GM03348 (cell line): ENCODE measurements around the gene TUBB2B.
A peak's percentile ranks its signal among the peaks of the same experiment; 100 is the strongest.
"Not testable (repeated sequence)": the region's sequence is repeated elsewhere in the genome, so short reads cannot be mapped to it uniquely, and the experiment has no call there.

Experiments
- DNase-seq: peaks from one replicate; pipeline ENCODE4 v3.0.0; 2012; ENCODE audit warnings: low spot score

The TUBB2B gene

DNA sequence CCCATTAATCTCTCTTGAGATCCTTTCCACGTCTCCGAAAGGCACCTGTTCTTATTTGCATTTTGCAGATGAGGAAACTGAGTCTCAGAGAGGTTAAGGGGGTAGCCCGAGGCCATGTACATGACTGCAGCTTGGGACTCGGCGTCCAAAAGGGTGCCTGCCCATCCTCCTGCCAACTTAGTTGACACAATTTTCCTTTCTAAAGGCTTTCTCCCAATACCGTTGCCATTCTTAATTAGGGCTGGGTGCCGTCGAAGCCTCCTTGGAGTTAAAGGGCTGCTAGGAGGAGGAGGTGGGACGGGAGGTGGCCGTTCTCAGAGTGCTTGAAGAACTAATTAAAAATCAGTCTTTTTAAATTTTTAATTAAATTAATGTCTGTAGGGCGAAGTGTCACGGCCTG, 30.7 kb upstream of the TUBB2B start:
- DNase-seq, result no peak

DNA sequence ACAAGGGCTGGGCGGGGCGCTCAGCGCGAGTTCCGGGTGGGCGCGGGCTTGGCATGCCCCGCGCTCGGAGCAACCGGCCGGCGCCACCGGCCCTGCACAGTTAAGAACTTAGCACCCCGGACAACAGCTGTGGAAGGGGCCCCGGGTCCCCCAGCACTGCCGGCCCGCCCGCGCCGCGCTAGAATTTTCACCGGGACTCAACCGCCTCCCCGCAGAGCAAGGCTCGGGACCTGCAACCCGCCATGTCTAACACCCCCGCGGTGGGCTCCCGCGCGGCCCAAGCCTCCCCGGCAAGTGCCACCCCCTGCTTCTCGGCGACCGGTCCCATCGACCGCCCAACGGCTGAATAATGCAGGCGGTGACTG, 26.1 kb upstream of the TUBB2B start:
- DNase-seq, result no peak

DNA sequence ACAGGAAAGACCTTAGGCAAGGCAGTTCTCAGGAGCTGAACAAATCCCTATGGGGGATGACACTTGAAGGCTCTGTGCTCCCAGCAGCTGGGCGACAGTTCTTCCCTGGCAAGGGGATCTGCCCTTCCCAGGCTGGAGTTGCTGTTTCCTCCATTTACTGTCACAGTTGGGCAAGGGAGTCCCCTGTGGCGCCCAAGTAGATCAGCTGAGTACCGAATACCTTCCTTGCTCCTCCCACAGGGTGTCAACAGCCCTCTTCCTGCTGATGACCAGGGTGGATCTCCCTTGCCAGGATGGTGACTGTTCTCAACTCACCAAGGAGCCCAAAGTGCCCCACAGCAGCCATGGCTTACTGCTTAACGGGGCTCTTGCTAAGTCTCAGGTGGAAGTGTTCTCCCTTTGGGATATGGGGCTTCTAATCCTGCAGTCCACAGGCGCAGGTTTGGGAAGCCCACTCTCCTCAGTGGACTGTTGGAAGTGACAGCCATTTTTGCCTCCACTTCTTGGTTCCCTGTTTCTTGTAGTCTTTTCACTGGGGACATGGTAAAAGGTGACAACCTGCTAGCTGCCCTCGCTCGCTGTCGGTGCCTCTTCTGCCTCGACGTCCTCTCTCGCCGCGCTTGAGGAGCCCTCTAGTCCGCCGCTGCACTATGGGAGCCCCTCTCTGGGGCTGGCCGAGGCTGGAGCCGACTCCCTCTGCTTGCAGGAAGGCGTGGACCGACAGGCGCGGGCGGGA, 25.6 kb upstream of the TUBB2B start:
- DNase-seq, result no peak

DNA sequence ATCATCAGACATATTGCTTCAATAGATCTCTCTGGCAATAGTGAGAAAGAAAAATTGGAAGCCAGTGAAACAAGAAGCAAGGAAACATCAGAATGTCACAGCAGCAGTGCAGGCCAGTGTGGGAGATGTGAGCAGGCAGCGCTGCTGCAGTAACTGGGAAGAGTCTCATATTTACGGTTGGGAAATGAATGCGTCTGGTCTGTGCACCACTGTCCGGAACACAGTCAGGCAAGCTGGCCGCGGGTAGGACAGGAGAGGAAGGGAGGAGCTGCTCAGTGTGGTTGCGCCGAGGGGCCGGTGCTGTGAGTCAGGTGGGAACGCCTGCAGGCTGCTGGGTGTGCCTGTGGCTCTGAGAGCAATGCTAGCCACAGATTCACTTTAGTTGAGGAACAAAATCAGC, 24.9 kb upstream of the TUBB2B start:
- DNase-seq, result no peak

DNA sequence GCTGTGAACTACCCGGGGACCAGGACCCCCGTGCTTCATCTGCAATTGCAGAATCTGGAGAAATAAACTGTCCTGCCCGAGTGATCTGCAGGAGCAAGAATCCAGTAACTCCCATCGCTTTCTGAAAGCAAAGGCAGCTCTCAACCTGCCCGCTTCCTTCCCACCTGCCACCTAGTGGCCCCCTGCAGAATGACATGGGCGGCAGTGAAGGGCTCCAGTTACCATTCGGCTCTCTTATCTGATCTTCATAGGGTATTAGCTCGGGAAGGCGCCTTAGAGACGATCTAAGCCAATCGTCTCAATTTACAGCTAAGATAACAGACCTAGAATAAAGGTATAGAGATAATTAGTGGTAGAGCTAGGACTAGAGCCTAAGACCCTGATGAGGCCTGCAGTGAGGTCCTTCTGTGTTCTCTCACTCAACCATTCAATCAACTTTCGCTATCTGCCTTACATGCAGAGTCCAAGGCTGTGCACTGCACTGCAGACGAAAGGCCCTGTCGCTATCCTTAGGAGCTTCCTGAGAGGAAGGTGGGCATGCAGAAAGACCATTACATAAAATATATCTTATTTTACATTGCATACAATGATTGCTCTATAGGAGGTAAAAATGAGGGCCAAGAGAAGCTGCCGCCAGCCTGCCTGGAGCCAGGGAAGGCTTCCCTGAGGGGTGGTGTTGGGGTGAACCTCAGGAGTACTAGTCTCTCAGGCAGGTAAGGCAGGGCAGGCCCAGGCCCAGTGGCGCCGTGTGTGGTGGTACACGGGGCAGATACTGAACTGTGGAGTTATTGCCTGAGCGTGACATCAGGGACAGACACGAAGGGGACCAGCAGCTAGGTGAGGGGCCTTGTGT, 24.2 kb upstream of the TUBB2B start:
- peak; percentile 92 for DNase-seq

DNA sequence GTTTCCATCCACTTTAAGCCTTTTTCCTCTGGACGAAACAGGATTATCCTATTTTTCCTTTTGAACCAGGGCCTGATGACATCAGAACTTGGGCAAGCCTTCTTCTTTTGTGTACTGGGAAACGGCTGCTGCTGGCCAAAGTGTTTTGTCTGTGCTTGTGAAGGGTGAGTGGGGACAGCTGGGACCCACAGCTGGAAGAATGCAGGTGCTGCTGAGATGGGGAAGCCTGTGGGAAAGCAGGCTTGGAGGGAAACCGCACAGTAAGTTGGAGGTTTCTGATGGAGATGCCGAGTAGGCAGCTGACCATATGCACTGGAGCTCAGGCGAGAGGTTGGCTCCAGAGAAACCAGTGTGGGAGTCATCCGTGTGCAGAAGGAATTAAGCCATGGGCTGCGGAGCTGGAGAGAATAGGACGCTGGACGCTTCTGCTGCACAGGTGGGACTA, 22.8 kb upstream of the TUBB2B start:
- DNase-seq, result no peak

DNA sequence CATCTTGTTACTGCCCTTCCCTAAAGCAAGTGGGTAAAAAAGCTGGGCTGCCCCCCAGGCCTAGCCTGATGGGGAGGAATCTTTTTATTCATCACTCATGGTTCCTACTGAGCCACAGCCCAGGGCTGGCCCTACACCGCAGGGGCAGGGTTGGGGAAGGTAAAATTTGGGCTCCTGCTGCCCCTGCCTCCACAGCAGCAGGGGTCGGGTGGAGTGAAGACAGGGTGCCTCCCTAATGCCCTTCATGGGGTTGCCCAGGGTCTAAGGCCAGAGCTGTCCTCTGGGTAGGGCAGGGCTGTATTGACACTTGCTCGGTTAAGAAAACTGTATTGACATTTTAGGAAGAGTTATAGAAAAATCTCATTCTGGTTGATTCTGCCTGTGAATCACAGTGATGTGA, 22.4 kb upstream of the TUBB2B start:
- no peak for DNase-seq

DNA sequence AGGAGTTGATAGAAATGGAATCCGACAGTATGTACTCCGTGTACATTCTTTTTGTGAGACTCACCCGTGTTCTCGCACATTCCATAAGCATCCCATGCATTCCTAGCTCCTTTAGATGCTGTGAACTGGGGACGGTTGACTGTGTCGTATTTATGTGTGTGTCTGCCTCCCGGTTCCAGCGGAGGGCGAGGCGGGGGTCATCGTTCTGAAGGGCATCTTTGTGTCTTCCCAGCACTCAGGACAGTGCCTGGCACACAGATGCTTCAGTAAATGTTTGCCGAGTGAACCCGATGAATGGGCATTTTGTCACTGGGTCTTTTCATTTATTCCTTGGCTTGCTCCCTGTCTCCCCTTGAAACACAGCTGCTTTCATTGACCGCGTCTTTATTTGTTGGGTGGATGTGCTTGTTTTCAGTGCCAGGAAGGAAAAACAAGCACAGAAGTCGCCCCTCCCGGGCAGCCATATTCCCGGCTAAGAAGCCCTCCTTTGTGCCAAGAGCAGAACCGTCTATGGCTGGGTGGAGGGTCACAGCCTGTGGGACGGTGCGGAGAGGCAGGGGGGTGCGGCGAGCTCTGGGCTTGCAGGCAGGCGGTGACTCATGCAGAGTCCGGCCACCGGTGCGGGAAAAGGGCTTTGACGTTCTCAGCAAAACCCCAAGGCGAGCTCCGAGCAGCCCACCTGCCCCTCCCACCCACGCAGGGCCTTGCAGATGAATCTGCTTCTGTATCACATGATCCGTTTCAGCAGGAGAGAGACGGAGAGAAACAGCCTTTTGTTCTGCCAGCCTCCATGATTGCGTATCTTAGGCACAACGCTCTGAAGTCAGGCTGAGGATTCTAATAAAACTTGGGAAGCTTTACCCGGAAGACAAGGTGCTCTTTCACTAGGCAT, 20.0 kb upstream of the TUBB2B start:
- peak; percentile 83 for DNase-seq

DNA sequence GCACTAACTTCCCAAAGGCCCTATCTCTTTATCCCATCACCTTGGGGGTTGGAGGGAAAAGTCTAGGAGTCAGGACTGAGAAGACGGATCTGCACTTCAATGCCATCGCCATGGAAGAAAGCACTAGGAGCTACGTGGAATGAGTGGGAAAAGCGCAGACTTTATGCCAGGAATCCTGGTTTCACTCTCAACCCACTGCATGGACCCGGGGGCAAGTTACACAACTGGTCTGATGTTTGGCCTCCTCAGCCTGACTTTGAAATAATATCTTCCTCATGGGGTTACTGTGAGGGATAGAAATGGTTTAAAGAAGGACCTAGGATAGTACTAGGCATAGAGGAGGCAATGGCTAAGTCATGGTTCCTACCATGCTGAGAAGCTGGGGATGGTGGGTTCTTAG, 17.8 kb upstream of the TUBB2B start:
- no peak for DNase-seq

DNA sequence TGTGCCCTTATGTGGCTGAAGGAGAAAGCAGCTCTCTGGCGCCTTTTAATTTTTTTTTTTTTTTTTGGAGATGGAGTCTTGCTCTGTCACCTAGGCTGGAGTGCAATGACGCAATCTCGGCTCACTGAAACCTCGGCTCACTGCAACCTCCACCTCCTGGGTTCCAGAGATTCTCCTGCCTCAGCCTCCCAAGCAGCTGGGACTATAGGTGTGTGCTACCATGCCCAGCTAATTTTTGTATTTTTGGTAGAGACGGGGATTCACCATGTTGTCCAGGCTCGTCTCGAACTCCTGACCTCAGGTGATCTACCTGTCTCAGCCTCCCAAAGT, 17.3 kb upstream of the TUBB2B start:
- DNase-seq, result not testable (repeated sequence)

DNA sequence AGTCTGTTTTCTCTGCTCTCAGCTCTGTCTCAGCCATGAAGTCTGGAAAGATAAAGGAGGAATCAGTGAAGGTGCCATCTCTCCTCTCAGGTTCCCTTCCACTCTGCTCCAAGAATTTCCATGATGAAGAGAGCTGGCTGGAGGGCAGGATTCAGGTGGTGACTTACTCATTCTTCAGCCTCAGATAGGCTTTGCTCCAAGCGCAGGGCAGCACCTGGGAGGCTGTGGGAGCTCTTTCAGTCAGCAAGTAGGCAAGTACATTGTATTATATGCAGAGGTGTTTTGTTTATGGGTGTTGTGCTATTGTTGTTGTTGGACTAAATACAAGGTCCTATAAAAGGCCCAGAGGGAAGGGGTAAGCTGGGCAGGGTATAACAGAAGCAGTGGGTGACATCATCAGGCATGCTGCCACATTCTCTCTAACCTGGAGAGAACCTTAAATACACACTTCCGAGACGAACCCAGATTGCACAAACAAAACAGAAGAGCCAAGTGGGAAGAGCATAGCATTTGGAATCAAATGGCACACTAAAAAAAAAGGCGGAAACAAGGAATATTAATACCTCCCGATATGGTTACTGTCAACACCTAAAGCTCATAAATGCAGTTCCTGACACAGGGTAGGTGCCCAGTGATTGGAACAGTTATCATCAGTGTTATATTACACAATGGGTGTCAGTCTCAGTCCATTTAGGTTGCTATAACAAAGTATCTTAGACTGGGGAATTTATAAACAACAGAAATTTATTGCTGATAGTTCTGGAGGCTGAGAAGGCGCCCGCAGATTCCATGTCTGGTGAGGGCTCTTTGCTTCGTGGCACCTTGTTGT, 16.8 kb upstream of the TUBB2B start:
- no peak for DNase-seq

DNA sequence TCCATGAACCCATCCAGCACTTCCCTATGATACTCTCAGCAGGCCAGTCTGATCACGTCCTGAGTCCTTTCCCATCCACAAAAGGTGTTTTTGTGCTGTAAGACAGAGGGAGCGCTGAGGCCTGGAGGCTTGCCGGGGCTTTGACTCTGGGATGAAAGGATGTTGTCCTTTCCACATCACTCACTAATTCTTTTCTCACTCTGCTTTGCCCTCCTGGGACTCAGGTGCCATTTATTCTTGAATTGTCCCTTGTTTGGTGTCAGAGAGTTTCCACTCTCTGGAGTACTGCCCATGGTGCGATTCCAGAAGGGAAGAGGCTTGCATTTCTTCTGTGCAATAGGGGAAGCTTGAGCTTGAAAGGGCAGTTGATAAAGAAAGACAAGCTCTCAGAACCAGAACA, 15.3 kb upstream of the TUBB2B start:
- DNase-seq, result no peak

DNA sequence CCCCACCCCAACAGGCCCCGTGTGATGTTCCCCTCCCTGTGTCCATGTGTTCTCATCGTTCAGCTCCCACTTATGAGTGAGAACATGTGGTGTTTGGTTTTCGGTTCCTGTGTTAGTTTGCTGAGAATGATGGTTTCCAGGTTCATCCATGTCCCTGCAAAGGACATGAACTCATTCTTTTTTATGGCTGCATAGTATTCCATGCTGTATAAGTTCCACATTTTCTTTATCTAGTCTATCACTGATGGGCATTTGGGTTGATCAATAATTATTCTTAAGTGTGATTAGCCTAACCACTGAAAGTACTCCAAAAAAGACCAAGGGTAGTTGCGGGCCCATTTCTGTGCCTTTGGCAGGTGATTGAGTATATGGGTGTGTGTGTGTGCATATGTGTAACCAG, 14.3 kb upstream of the TUBB2B start:
- not testable (repeated sequence) for DNase-seq

DNA sequence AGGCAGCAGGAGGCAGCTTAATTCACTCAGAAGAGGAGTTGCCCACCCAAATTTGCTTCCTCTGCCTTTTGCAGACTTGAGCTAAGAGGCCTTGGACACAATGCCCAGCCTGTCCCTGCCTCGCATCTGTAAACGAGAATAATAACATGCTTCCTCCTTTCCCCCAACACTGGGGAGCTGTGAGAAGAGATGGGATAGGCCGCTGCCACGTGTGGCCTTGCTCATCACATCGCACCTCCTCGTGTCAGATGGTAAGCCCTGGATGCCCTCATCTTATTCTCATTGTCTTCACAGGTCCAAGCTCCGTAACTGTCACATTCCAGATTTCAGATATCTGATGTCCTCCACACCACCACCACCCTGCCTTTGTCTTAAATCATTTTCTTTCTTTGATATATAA, 13.1 kb upstream of the TUBB2B start:
- DNase-seq, result no peak

DNA sequence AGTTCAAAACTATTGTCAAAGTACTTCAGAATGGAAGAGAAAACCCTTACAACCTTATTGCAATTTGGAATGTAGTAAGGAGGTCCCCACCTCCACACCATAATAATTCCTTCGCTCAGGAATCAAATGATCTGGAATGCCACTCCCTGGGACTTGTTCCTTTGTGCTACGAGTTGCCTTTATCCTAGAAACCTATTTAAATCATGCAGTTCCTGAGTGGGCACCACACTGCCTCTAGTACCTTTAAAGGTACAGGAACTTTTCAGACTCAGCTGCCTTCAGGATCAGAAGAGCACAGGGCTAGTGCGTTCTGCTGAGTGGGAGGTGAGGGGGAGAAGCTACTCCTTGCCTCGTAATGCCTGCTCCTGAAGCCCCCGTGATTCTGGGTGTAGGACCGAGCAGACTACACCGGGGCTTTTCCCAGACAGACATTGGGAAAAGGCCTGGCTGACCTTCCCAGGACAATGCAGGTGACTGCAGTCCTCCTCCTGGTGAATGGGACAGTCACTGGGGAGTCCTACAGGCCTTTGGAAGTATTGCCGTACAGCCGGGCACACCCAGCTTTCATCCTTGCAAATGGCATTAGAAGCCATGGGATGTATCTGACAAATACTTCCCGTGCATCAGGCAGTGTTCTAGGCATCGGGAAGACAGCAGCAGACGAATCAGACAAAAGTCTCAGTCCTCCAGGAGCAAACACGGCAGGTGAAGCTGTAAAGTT, 11.8 kb upstream of the TUBB2B start:
- DNase-seq, result no peak

DNA sequence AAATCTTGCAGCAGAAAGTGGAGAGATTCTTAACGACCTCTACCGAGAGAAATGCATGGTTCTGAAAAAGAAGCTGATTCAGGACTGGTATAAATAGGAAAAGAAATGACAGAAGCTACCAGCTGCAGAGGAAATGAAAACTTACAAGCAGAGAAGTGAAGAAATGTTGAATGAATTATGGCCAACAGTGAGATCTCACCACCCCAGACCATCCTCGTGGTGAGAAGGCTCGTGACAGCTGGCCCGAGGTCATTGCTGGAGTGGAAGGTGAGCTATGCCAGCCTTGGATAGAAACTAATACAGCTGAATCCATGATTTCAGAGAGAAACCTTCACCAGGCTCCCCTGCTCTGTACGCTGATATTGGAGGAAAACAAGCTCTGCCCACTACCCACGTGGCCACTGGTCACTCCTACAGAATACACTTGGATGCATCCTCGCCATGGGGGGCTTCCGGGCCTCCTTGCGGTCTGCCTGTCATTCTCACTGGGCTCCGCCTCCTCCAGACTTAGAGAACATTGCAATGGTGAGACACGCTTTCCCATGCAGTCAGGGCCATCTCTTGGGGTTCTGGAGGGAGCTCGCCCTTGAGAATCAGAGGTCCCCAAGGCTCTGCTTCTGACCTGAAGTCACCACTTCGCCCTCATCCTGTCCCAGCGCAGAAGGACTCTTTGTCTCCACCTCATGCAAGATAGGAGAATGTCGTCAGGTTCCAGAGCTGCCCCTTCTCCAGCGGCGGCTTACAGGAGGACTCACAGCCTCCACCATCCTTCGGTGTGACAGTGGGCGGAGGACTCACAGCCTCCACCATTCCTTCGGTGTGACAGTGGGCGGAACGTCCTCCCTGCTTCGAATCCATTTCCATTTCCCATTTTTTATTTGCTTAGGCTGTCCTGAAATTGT, 10.6 kb upstream of the TUBB2B start:
- no peak for DNase-seq

DNA sequence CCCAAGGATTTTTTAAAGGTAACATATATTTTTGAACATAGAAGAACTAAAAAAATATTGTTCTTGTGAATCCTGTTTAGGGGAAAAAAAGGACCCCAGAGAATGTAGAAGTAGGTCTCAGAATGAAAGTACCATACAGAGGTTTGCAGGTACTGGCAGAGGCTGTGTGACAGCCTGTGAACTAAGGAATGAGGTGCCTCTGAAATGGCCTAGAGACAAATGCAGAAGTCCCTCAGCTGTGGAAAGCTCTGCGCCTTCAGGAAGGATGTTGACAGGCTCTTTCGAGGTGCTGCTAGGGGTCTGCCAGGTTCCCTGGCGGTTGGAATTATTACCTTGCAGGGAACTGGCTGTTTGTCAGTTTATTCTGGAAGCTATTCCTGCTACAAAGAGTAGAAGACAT, 8.6 kb upstream of the TUBB2B start:
- DNase-seq, result no peak

DNA sequence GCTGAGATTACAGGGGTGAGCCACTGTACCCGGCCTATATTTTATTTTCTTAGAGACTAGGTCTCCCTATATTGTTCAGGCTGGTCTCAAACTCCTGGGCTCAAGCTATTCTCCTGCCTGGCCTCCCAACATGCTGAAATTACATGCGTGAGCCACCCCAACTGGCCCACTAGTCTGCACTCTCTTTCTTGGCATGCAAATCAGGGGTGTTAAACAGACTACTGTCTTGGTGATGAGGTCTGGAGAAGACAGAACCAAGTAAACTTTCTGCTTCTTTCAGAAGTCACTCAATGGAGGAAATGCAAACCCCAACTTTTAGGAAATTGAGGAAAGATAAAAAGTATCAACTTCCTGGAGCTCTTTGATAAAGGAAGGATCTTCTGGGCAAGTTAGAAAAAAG, 8.0 kb upstream of the TUBB2B start:
- no peak for DNase-seq

DNA sequence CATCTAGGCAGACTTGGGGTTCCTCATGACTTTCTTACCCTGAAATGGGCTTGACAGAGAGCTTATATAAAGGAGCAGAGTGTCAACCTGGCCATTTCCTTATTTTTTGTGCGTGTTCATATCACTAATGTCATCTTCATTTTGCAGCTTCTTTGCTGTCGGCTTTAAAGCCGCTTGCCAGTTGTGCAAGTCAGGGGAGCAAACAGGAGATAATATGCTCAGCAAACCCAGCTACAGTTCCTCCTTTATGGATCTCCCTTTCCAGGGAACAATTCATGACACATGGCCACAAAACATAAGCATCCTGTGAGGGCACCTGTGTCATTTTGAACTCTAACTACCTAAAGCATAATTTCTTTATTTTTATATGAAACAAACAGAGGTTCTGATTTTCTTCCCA, 6.5 kb upstream of the TUBB2B start:
- DNase-seq, result no peak

DNA sequence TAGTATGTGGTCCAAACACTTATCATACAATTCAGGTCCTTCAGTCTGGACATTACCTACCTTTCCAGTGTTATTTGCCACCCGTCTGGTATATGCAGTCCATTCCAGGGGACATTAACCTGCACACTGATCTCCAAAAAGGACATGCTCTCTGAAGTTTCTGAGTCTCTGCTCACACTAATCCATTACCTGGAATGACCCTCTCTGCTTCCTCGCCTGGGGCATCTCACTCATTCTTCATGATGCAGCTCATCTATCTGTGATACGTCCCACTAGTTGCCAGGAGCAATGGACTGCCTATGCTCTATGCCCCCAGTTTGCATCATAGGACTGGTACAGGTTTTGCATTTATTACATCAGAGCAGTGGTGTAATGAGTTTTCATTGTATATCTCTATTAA, 5.9 kb upstream of the TUBB2B start:
- DNase-seq, result no peak
